ENCODE results near the gene DAB2IP.

The DAB2IP gene

GRCh38 chr9:121667214-121667613 lies 15.8 kb downstream of the DAB2IP start:
- in situ Hi-C loops (cut with MboI; ENCODE audit: low sequenced_read_pairs, unreplicated experiment) = no loop called here
- TF ChIP-seq CTCF (IDR thresholded peaks at IDR 0.05; ENCODE audit: borderline replicate concordance, control extremely low read depth, extremely low read depth, insufficient read depth, missing control alignments) = no peak
- no peak for DNase-seq (ENCODE audit: low spot score)

DNA sequence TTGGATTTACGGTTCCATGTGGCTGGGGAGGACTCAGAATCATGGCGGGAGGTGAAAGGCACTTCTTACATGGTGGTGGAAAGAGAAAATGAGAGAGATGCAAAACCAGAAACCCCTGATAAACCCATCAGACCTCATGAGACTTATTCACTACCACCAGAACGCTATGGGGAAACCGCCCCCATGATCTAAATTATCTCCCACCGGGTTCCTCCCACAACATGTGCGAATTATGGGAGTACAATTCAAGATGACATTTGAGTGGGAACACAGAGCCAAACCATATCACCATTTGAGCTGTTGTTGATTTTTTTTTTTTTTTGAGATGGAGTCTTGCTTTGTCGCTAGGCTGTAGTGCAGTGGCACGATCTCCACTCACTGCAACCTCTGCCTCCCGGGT lies 16.5 kb downstream of the DAB2IP start:
- in situ Hi-C loops (cut with MboI; ENCODE audit: low sequenced_read_pairs, unreplicated experiment) = no loop called here

GRCh38 chr9:121670431-121670830 lies 19.0 kb downstream of the DAB2IP start:
- no peak for DNase-seq (ENCODE audit: low spot score)
- in situ Hi-C loops (cut with MboI; ENCODE audit: low sequenced_read_pairs, unreplicated experiment) = no loop called here
- TF ChIP-seq CTCF (IDR thresholded peaks at IDR 0.05; ENCODE audit: borderline replicate concordance, control extremely low read depth, extremely low read depth, insufficient read depth, missing control alignments) = no peak

More for the DNA sequence above, 16.5 kb downstream of the DAB2IP start:
- no peak for TF ChIP-seq CTCF (IDR thresholded peaks at IDR 0.05; ENCODE audit: borderline replicate concordance, control extremely low read depth, extremely low read depth, insufficient read depth, missing control alignments)
- no peak for DNase-seq (ENCODE audit: low spot score)

DNA sequence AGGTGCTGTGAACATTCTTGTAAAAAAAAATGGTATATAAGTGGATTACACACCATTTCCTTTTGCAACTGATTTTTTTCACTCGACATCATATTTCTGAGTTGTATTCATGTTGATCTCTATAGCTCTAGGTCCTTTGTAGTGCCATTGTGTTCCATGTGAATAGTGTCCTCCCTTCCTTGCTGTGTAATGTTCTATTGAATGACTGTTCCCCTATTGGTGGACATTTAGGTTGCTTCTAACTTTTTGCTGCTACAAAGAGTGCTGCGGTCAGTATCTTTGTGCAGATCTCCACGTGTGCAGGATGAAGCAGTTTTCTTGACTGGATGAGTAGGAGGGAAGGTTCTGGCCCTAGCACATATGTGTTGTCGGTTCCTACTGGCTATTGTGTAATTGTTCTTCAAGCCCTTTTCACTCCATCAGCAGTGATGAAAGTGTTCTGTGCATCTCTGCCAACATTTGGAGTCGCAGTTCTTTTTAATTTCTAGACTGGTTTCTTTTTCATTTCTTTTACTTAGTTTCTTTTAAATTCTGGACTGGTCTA lies 20.2 kb downstream of the DAB2IP start:
- TF ChIP-seq CTCF (IDR thresholded peaks at IDR 0.05; ENCODE audit: borderline replicate concordance, control extremely low read depth, extremely low read depth, insufficient read depth, missing control alignments) = no peak
- no peak for DNase-seq (ENCODE audit: low spot score)
- in situ Hi-C loops (cut with MboI; ENCODE audit: low sequenced_read_pairs, unreplicated experiment) = no loop called here

DNA sequence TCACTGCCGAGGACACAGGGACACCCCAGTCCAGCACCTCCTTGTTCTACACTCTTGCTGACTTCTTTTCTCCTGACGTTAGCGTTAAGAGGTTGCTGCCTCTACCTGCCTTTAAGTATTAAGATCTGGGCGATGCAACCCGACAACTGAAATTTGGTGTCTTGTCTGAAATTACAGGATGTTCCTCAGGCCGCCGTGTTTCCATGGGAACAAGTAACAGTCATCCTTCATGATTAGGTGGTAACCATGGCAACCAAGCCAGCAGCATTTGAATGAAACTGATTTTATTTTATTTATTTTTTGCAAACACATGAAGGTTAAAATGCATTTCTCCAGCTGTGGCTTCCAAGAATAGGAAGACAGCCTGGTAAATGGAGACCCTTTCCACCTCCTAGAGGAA lies 20.8 kb downstream of the DAB2IP start:
- DNase-seq (ENCODE audit: low spot score) = no peak
- no peak for TF ChIP-seq CTCF (IDR thresholded peaks at IDR 0.05; ENCODE audit: borderline replicate concordance, control extremely low read depth, extremely low read depth, insufficient read depth, missing control alignments)
- in situ Hi-C loops (cut with MboI; ENCODE audit: low sequenced_read_pairs, unreplicated experiment) = no loop called here

GRCh38 chr9:121672986-121673385 lies 21.6 kb downstream of the DAB2IP start:
- in situ Hi-C loops (cut with MboI; ENCODE audit: low sequenced_read_pairs, unreplicated experiment) = no loop called here
- TF ChIP-seq CTCF (IDR thresholded peaks at IDR 0.05; ENCODE audit: borderline replicate concordance, control extremely low read depth, extremely low read depth, insufficient read depth, missing control alignments) = no peak
- DNase-seq (ENCODE audit: low spot score) = no peak

- DNase-seq (ENCODE audit: low spot score) = no peak
- in situ Hi-C loops (cut with MboI; ENCODE audit: low sequenced_read_pairs, unreplicated experiment) = no loop called here
- TF ChIP-seq CTCF (IDR thresholded peaks at IDR 0.05; ENCODE audit: borderline replicate concordance, control extremely low read depth, extremely low read depth, insufficient read depth, missing control alignments) = no peak
These were observed 22.1 kb downstream of the DAB2IP start for GRCh38 chr9:121673576-121673975.

All from GM13976 (cell line).